ENCODE results near the gene MYO1E.
A peak's percentile ranks its signal among the peaks of the same experiment; 100 is the strongest.

The MYO1E gene

GRCh38 chr15:59206623-59207183 lies 166.0 kb downstream of the MYO1E start, which contains the start of gene LDHAL6B:
Gene LDHAL6B, plus strand, starts transcription at chr15:59206843. Its CDS starts 98 bp downstream, at chr15:59206941.
- in situ Hi-C loops (cut with MboI; ENCODE audit: low pct_unique_long_range_greater_than_20kb, low sequenced_read_pairs, unreplicated experiment): no loop called here

GRCh38 chr15:59205839-59206622 lies 166.6 kb downstream of the MYO1E start:
- peak; percentile 51 for DNase-seq (ENCODE audit: low spot score)
- in situ Hi-C loops (cut with MboI; ENCODE audit: low pct_unique_long_range_greater_than_20kb, low sequenced_read_pairs, unreplicated experiment): no loop called here
- TF ChIP-seq CTCF (IDR thresholded peaks at IDR 0.05; ENCODE audit: extremely low read depth, insufficient read depth, missing control alignments): no peak

More at GRCh38 chr15:59206623-59207183, 166.0 kb downstream of the MYO1E start, which contains the start of gene LDHAL6B:
- no peak for DNase-seq (ENCODE audit: low spot score)
- TF ChIP-seq CTCF (IDR thresholded peaks at IDR 0.05; ENCODE audit: extremely low read depth, insufficient read depth, missing control alignments): no peak

GRCh38 chr15:59203657-59204056 lies 169.0 kb downstream of the MYO1E start:
- no peak for DNase-seq (ENCODE audit: low spot score)
- TF ChIP-seq CTCF (IDR thresholded peaks at IDR 0.05; ENCODE audit: extremely low read depth, insufficient read depth, missing control alignments): no peak
- in situ Hi-C loops (cut with MboI; ENCODE audit: low pct_unique_long_range_greater_than_20kb, low sequenced_read_pairs, unreplicated experiment): no loop called here

GRCh38 chr15:59203008-59203407 lies 169.7 kb downstream of the MYO1E start:
- DNase-seq (ENCODE audit: low spot score): no peak
- in situ Hi-C loops (cut with MboI; ENCODE audit: low pct_unique_long_range_greater_than_20kb, low sequenced_read_pairs, unreplicated experiment): no loop called here
- no peak for TF ChIP-seq CTCF (IDR thresholded peaks at IDR 0.05; ENCODE audit: extremely low read depth, insufficient read depth, missing control alignments)

GRCh38 chr15:59200560-59200959 lies 172.1 kb downstream of the MYO1E start:
- TF ChIP-seq CTCF (IDR thresholded peaks at IDR 0.05; ENCODE audit: extremely low read depth, insufficient read depth, missing control alignments): no peak
- in situ Hi-C loops (cut with MboI; ENCODE audit: low pct_unique_long_range_greater_than_20kb, low sequenced_read_pairs, unreplicated experiment): no loop called here

GRCh38 chr15:59199626-59200465 lies 172.8 kb downstream of the MYO1E start:
- no peak for TF ChIP-seq CTCF (IDR thresholded peaks at IDR 0.05; ENCODE audit: extremely low read depth, insufficient read depth, missing control alignments)
- DNase-seq (ENCODE audit: low spot score): no peak
- in situ Hi-C loops (cut with MboI; ENCODE audit: low pct_unique_long_range_greater_than_20kb, low sequenced_read_pairs, unreplicated experiment): no loop called here

More at GRCh38 chr15:59200560-59200959, 172.1 kb downstream of the MYO1E start:
- DNase-seq (ENCODE audit: low spot score): no peak

All from GM13977 (cell line).